Measurements from ENCODE around the gene CYP2B6.

DNA sequence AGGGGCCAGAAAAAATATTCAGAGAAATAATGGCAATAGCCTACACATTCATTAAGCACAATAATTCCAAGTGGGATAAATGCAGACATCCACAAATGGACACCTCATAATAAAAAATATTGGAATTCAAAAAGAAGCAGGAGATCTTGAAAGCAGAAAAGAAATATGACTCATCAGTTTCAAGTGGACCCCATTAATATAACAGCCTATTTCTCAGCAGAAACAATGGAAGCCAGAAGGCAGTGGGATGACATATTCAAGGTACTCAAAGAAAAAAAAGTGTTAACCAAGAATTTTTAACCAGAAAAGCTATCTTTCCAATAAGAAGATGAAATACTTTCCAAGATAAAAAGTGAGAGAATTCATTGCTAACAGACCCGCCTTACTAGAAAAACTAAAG, 48.7 kb downstream of the CYP2B6 start:
- no peak for TF ChIP-seq CTCF (IDR thresholded peaks at IDR 0.05; ENCODE audit: extremely low read depth in 1 of 2, insufficient read depth in 1 of 2, low read depth in 1 of 2, low read length in 2 of 2)
- no peak for TF ChIP-seq POLR2A (IDR thresholded peaks at IDR 0.05; ENCODE audit: low read depth, low read length)

All from endothelial cell of umbilical vein (primary cell).